ENCODE results near the gene TMTC2. TPM values are rescaled to one million over a fixed set of nuclear protein-coding genes. Genes with fewer than 3 reads are reported as not detected.

The TMTC2 gene
- total RNA-seq, 2 donors from 2014 or later: 2.9 to 3.2 TPM

- Histone ChIP-seq H3K9me3 (no peaks in the 10 kb centered on the region), H3K27ac (no peak overlapping the region), H3K27me3 (no peaks in the 10 kb centered on the region), H3K4me1 (no peaks in the 10 kb centered on the region), H3K4me3 (no peak overlapping the region), H3K36me3 (no peaks in the 10 kb centered on the region)
- DNase-seq (ENCODE audit: low spot score): no peak
- TF ChIP-seq, protein P1, sequence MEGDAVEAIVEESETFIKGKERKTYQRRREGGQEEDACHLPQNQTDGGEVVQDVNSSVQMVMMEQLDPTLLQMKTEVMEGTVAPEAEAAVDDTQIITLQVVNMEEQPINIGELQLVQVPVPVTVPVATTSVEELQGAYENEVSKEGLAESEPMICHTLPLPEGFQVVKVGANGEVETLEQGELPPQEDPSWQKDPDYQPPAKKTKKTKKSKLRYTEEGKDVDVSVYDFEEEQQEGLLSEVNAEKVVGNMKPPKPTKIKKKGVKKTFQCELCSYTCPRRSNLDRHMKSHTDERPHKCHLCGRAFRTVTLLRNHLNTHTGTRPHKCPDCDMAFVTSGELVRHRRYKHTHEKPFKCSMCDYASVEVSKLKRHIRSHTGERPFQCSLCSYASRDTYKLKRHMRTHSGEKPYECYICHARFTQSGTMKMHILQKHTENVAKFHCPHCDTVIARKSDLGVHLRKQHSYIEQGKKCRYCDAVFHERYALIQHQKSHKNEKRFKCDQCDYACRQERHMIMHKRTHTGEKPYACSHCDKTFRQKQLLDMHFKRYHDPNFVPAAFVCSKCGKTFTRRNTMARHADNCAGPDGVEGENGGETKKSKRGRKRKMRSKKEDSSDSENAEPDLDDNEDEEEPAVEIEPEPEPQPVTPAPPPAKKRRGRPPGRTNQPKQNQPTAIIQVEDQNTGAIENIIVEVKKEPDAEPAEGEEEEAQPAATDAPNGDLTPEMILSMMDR (IDR thresholded peaks at IDR 0.05): no peak
Observed at GRCh38 chr12:83179999-83180398, 493.3 kb downstream of the TMTC2 start.

DNA sequence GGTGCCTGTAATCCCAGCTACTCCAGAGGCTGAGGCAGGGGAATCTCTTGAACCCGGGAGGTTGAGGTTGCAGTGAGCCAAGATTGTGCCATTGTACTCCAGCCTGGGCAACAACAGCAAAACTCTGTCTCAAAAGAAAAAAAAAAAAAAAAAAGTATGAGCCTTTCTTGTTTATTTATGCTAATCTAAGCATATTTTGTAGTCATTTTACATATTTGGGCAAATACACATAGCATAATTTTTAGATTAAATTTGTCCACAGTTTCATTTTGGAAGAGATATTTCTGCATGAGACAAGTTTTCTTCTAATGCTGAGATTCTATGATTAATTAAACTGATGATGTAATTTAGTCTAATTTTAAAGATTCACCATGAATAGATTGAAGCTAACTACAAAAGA is 494.4 kb downstream of the TMTC2 start:
- Histone ChIP-seq H3K27ac (no peak overlapping the region), H3K4me3 (no peak overlapping the region), H3K4me1 (no peaks in the 10 kb centered on the region), H3K27me3 (no peaks in the 10 kb centered on the region), H3K36me3 (no peaks in the 10 kb centered on the region), H3K9me3 (no peaks in the 10 kb centered on the region)
- no peak for DNase-seq (ENCODE audit: low spot score)
- TF ChIP-seq, protein P1 (IDR thresholded peaks at IDR 0.05): no peak

GRCh38 chr12:83183132-83183531 is 496.4 kb downstream of the TMTC2 start:
- TF ChIP-seq, protein P1 (IDR thresholded peaks at IDR 0.05): no peak
- H3K27ac ChIP-seq: no peak overlapping the region
- H3K4me3 ChIP-seq: no peak overlapping the region
- no peaks in the 10 kb centered on the region for H3K4me1 ChIP-seq
- no peak for DNase-seq (ENCODE audit: low spot score)
- H3K36me3 ChIP-seq: no peaks in the 10 kb centered on the region
- H3K9me3 ChIP-seq: no peaks in the 10 kb centered on the region
- no peaks in the 10 kb centered on the region for H3K27me3 ChIP-seq
